Measurements from ENCODE around the gene VAX1. TPM values are rescaled to one million over a fixed set of nuclear protein-coding genes. Genes with fewer than 3 reads are reported as not detected.
"Not testable (repeated sequence)": the region's sequence is repeated elsewhere in the genome, so short reads cannot be mapped to it uniquely, and the experiment has no call there.

Gene VAX1
- total RNA-seq, 1 experiment from 2014 or later: not detected

GRCh38 chr10:117084421-117085246 is 53.4 kb downstream of the VAX1 start:
- H3K36me3 ChIP-seq; H3K27me3 ChIP-seq; H3K27ac ChIP-seq; H3K4me3 ChIP-seq; H3K9me3 ChIP-seq (replicated peaks); H3K4me1 ChIP-seq: not testable (repeated sequence)
- peak in 1 of 2 experiments; percentile 11 for DNase-seq

Other genes starting within 250 kb of the VAX1 start
- 7.1 and 8.8 TPM in 2 replicates for gene SHTN1, start 133.1 kb downstream of the VAX1 start, total RNA-seq (2014; rRNA removed; shearing (Covaris generic))
- not detected in 2 replicates for gene KCNK18, start 59.2 kb upstream of the VAX1 start, total RNA-seq (2014; rRNA removed; shearing (Covaris generic))
- gene SLC18A2, start 102.8 kb upstream of the VAX1 start, total RNA-seq (2014; rRNA removed; shearing (Covaris generic)): 0.06 and 0.10 TPM in 2 replicates
- gene PDZD8, start 237.2 kb upstream of the VAX1 start, total RNA-seq (2014; rRNA removed; shearing (Covaris generic)): 29.9 and 31.4 TPM in 2 replicates

Measured in SJCRH30 (cell line).